GM19438 (cell line): ENCODE data around the gene ACYP1.
"Not testable (repeated sequence)": the region's sequence is repeated elsewhere in the genome, so short reads cannot be mapped to it uniquely, and the experiment has no call there.

ENCODE experiments used
- ATAC-seq: cut with Tn5 transposase; IDR thresholded peaks from one replicate; pipeline ENCODE4 v1.9.1; 2021; ENCODE audit warnings: low read depth; ENCODE audit not compliant: unreplicated experiment

ACYP1 gene

DNA sequence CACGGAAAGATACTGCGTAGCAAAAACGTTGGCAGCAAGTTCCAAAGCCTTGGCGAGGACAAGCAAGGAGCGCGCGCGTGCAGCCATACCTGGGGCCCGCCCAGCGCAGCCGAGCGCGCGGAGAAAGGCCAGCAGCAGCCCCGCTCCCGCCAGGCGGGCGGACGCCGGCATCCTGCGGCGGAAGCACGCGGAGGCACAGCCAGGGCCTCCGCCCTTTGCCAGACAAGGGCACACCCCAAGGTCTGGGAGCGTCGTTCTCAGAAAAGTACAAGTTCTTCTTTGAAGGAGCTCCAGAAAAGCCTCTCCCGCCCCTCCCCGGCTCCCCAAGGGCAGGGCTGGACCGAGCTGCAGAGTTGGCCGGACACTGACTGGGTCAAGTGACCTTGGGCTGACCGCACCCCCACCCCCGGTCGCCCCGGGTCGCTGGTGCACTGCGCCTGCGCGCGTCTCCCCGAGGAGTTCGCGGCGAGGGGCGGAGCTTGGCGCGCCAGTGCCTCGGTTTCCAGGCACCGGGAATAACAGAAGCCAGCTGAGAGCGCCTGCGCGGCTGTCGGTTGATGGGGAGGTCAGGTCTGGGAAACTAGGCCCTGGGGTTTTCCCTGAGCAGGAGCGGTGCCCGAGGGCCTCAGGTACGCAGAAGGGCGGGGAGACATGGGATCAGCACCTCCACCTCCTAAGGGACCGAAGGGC is 5.4 kb upstream of the ACYP1 start, which contains the start of gene ZC2HC1C:
ZC2HC1C (plus strand) TSS at position 521 of the 690 bp plus-strand sequence. CDS start 933 bp downstream, outside the sequence.
- ATAC-seq = peak; percentile 78

DNA sequence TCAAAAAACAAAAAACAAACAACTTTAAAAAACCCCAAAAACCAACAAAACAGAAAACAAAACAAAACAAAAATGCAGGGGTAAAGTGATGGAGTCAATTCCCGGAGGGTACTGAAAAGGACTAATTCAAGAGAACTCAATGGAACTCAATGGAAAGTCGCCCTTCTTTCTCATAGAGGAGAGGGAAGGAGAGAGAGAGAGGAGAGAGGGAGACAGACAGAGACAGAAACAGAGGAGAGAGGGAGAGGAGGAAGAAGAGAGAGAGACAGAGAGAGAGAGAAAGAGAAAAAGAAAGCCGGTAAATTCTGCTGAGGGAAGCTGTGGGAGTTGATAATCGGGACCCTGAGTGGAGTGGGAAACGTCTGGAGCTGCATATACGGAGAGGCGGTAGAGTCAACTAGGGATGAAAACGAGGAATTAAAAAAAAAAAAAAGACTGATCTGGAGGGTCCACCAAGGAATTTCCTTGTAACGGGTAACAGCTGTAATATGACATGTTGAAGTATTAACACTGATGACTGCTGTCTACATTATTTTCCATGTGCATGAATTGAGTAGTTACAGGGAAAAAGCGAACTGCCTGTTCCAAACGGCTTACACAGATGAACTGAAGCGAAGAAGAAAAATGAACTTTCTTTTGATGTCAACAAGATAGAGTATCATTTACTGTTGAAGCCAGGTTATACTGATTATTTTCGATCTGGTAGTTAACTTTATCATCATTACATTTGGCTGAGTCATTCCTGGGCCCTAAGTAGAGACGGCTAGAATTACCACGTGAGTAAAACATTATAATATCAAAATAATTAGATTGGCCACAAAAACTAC is 4.7 kb upstream of the ACYP1 start:
- ATAC-seq = no peak

DNA sequence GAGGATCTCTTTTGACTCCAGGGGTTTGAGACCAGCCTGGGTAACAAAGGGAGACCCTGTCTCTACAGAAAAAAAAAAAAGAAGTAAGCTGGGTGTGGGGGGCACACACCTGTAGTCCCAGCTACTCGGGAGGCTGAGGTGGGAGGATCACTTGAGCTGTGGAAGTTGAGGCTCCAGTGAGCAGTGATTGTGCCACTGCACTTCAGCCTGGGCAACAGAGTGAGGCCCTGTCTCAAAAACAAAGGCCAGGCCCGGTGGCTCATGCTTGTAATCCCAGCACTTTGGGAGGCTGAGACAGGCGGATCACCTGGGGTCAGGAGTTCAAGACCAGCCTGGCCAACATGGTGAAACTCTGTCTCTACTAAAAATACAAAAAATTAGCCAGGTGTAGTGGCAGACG is 3.9 kb upstream of the ACYP1 start:
- ATAC-seq = not testable (repeated sequence)

DNA sequence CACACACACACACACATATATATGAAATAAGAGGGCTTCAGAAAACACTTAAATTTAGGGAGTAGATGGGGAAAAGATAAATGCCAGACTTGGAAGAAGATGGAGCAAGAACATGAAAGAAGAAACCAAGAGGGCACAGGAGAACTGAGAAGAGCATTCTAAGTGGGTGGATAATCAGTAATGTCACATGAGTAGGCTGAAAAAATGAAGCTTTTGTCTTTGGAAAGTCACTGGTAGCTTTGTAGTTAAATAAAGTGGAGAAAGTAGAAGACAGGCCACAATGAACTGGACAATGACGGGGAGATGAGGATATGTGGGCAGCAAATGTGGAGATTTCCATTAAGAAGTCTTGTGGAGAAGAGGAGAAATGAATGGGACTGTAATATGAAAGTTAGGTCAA is 3.4 kb upstream of the ACYP1 start:
- no peak for ATAC-seq

DNA sequence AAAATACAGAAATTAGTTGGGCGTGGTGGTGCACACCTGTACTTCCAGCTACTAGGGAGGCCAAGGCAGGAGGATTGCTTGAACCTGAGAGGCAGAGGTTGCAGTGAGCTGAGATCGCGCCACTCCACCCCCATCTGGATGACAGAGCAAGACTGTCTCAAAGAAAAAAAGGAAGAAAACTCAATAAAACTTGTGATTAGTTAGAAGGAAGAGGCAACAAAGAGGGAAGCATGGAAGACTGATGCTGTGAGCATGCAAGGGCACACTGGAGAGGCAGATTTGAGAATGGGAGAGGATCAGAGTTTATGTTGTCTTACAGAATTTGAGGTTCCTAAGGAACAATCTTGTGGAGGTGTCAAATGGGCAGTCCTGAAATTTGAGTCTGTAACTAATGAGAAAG is 2.9 kb upstream of the ACYP1 start:
- ATAC-seq = no peak

DNA sequence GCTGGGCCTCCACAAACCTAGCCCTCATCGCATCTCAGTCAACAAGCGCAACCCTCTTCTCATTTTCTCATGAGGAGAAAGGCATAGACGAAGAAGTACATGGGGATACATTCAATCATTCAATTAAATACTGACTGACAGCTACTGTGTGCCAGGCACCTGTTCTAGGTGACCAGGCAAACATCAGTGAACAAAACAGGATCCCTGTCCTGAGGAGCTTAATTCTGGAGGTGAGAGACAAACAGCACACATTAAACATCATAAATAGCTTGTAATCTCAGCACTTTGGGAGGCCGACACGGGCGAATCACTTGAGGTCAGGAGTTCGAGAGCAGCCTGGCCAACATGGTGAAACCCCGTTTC is 362 bp upstream of the ACYP1 start:
- no peak for ATAC-seq

DNA sequence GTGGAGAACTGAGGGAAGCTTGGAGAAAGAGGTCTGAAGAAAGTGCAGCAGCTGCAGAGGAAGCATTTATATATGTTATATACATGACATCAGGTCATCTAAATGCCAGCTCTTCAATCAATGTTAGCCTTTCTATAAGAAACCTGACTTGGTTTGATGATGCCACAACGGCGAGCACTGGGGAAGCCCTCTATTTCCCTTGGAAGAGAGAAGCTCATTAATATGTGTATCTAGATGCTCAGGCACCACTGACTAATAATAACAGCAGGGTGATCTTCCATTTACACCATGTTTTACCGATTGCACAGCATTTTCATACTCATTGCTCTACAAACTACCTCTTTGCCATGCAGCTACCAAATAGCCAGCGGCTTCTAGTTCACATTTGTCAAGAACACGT is 811 bp downstream of the ACYP1 start:
- ATAC-seq = no peak

DNA sequence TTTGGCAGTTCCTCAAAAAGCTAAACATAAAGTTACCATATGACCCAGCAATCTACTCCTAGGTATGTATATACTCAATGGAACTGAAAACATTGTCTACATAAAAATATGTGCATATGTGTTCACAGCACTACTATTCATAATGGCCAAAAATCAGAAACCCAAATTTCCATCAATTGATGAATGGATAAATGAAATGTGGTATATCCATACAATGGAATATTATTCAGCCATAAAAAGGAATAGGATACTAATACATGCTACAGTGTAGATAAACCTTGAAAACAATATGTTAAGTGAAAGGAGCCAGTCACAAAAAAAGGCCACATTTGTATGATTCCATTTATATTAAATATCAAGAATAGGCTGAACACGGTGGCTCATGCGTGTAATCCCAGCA is 3.4 kb downstream of the ACYP1 start:
- ATAC-seq = no peak

DNA sequence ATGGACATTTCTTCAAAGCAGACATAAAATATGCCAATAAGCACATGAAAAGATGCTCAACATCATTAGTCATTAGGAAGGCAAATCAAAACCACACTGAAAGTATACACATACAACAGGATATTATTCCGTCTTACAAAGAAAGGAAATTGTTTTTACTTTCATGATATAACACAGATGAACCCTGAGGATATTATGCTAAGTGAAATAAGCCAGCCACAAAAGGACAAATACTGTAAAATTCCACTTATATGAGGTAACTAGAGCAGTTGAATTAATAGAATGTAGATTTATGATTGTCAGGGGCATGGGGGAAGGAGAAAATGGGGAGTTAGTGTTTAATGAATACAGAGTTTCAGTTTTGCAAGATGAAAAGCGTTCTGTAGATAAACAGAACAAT is 4.2 kb downstream of the ACYP1 start:
- ATAC-seq = no peak

DNA sequence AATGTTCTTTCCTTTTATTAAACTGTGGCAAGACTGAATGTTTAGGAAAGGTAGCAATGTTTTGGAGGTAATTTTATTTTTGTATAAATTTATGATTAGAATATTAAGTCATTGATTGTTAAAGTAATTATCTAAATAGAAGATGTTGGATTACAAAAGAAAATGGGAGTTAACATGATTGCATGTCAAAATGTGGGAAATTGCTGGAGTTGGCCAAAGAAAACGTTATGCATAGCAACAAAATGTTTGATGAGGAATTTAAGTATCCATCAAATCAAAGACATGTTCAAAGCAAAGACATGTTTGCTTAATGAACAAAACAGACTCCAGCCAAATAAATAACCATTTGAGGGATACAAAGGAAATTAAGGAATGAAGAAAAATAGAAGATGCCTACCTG is 9.4 kb downstream of the ACYP1 start:
- no peak for ATAC-seq

DNA sequence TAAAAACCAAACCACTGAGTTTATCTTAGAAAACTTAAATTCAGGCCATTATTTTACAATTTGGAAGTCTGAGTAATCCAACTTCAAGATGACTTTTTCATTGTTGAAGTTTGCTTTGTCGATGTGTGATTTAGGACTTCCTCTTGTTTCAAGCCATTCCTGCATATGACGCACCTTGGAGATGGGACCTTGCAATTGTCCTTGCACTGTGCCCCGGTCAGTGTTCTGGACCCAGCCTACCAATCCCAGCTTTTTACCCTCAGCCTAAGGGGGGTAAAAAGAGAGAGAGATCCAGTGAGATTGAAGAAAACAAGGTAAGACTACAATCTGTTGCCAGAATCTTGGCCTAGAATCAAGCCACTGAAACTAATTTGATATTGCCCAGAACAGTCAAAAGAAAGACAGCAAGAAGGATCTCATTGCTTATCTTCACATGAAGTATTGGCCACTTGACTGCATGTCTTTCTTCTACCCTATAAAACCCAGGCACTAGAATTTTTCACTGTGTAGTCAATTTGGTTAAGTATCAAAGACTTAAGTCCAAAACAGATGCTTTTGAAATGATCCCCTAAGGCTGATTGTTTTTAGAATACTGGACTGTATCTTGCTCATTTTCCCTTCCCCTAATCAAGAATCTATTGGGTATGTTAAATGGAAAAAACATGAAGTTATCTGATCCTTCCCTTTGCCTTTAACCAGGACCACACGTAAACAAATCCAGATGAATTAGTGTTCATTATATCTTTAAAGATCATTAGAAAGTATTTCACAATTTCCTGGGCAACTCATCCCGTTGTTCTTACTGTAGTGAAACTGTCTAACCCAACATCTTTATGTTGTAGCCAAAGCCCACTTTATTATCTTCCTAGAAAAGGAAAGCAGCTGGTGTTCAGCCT is 10.2 kb downstream of the ACYP1 start:
- no peak for ATAC-seq

DNA sequence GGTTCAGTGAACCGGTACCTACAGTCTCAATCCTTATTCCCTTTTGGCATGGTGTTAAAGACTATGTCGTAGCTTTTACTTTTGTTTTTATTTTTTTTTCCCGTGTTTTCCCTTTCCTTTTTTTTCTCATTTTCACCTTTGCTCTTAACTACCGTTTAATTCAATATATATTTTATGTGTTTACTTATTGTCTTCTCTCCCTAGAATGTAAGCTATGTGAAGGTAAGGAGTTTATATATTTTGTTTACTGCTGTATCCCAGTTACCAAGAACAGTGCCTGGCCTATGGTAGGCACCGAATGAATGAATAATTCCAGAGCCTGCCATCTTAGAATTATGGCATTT is 12.3 kb downstream of the ACYP1 start:
- no peak for ATAC-seq

DNA sequence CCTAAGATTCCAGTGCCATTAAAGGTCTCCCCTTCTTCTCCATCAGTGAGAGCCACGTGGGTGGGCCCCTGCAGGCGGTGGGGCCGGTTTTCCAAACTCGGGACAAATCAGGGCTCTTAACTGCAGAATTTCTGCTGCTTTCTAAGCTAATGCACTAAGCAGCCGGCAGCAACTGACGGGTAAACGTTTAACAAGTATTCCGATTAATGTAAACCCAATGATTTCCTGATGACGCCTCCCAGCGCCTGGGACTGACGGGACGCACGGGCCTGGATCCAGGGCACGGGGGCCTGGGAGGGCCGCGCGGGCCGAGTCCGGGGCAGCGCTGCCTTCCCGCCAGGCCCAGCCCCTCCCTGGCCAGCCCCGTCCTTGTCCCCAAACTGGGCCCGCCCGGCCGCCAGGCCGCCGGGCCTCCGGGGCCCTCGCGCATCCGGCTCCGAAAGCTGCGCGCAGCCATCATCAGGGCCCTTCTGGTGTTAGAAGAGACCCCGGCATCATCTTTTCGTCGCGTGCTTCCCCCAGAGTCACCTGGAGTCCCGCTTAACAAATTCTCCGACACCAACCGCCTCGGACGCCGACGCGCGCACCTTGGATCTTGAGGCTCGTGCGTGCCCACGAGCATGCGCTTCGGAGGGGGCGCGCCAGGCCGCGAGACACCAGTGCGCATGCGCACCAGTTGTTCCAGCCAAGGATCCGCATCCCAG is 12.8 kb downstream of the ACYP1 start, which contains the start of gene MLH3:
MLH3 (minus strand) TSS at position 616 of the 704 bp plus-strand sequence. CDS start 1,812 bp downstream, outside the sequence.
- ATAC-seq = peak; percentile 58

DNA sequence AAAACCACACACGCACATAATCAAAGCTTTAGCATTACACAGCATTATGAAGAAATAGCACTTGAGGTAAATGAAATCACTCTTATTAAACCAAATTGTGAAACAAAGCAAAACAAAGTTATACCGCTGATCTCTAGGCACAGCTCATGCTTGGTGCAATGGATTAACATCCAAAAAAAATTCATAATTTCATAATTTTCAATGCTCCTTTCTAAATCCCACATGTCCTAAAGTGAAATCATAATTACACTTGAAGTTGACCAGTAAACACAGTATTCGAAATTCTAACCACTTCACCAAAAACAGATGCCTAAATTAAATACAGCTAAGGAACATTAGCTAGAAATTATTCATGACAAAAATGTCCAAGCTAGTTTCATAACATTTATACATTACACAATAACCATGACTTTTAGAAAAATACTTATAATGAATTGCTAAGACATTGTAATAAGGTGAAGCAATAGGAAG is 14.1 kb downstream of the ACYP1 start:
- ATAC-seq = no peak

DNA sequence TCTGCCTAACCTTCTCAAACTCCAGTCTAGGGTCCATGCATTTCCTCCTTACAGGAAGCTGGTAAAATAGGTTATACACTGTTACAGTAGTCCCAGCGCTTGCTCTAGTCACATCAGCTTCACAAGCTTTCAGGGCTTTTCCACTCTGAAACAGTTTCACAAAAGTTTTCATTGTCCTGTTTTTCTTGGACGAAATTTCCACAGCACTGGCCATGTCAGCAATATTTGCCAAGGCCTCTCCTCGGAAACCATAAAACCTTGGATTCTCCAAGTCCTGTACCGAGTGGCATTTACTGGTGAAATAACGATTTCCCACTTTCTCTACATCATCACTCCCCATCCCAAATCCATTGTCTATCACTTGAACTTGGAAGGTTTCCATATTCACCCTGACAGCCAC is 14.7 kb downstream of the ACYP1 start:
- ATAC-seq = no peak

DNA sequence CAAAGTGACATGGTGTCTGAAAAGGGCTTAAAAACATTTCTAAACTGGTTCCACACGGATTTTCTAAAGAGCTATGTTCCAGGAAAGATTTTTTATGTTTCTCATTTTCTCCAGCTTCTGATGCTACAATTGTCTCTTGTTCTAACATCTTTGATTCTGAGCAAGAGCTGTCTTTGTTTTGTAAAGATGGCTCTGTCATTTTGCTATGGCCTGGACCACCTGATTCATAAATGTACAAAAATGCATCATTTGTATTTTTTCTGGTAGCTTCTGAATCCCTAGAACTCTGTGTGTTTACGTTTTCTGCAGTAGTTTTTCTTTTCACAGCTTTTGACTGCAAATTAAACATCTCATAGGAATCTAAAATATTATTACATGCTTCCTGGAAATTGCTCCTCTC is 15.7 kb downstream of the ACYP1 start:
- ATAC-seq = no peak

DNA sequence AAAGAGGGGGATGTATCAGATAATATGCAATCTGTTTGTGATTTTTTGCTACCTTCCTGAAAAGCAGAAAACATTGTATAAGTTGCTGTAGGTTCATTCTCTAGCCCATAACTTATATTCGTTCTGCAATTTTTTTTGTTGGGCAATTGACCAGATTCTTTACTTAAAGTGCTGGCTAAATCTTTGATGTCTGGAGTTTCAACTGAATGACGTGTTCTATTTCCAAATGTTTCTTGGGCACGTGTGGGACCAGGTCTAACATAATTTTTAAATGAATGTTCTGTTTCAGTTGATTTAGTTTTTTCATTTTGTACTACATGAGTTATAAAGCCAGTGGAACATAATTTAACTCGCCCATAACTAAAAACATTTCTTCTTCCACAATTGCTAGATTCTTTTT is 16.3 kb downstream of the ACYP1 start:
- no peak for ATAC-seq

DNA sequence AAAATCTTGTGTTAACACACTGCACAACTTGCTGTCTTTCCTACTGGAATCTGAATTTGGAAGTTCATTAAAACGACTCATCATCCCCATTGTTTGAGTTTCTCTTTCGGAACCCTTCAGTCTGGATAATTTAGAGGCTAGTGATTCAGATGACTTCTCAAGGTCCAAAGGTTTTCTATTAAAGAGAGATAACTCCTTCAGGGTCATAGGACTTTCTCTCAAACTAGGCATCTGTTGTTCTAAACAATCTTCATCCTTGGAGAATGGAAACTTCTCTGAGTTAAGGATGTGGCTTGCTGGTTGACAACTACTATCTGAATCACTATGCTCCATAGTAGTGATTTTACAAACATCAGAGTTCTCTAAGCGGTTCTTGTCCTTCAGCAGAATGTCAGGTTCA is 16.9 kb downstream of the ACYP1 start:
- no peak for ATAC-seq

DNA sequence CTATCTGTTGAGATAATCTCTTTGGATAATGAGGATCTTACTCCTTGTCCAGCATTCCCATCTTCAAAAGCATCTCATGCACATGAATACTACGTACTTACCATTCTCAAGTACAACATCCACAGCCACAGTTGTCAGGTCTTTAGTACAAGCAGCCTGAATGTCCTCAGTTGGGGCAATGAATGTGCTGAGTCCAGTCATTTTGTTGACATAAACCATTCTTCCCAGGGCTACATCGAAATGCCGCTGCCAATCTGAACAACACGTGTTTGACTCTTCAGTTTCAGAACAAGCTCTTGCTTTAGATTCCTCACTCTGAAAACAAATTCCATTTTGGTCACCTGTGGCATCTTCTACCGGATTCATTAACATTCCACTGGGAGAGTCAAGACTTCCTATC is 17.5 kb downstream of the ACYP1 start:
- ATAC-seq = no peak

DNA sequence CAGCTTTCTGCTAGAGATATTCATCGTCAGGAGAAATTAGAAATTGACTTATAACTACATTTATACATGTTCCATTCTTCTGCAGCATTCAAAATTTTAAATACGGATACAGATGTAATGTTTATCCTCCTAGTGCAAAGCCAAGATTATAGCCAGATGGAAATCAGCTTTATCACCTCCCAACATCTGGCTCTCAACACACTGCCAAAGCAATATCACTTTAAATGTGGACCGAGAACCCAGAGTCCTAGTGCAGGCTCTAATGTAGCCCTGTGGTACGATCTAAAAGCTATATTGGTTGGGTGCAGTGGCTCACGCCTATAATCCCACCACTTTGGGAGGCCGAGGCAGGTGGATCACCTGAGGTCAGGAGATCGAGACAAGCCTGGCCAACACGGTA is 19.1 kb downstream of the ACYP1 start:
- no peak for ATAC-seq
